Prostate gland (tissue), 2 donors: ENCODE data around the gene NMRAL1. TPM values are rescaled to one million over a fixed set of nuclear protein-coding genes. Genes with fewer than 3 reads are reported as not detected.

Experiments
- DNase-seq: peaks from one replicate; pipeline ENCODE4 v3.0.0-alpha.2; 2019; ENCODE audit warnings: low spot score
- H3K27ac ChIP-seq, 2 donors: fragments of 200-600 bp; sonication (generic); 2 replicates each; pipeline ENCODE4 v1.5.1; 2017 to 2019
- H3K27me3 ChIP-seq: fragments of 200-600 bp; sonication (generic); replicated peaks from 2 replicates; pipeline ENCODE4 v1.5.1; 2019; ENCODE audit not compliant: insufficient read depth
- H3K36me3 ChIP-seq, 2 donors: fragments of 200-600 bp; sonication (generic); 1 replicate in 1 of 2; 2 replicates in 1 of 2; pipeline versions ENCODE4 v1.5.1 to v1.8.1; 2017 to 2019
- H3K4me1 ChIP-seq: fragments of 200-600 bp; sonication (generic); replicated peaks from 2 replicates; pipeline ENCODE4 v1.5.1; 2019
- H3K4me3 ChIP-seq, 2 donors: fragments of 200-600 bp; sonication (generic); 2 replicates each; pipeline ENCODE4 v1.5.1; 2017 to 2019
- H3K9me3 ChIP-seq: fragments of 200-600 bp; sonication (generic); 2 replicates; pipeline ENCODE4 v1.5.1; 2017
- POLR2A ChIP-seq: fragments of 450-650 bp; IDR thresholded peaks from one replicate; pipeline ENCODE4 v1.6.1; 2016; ENCODE audit warnings: antibody characterized with exemption, mild to moderate bottlenecking
- POLR2AphosphoS5 ChIP-seq: sonication (generic); formaldehyde crosslinking; IDR thresholded peaks from one replicate; pipeline ENCODE4 v1.6.1; 2017; ENCODE audit warnings: antibody characterized with exemption
- WGBS: methylation state at CpG from one replicate; pipeline ENCODE4 v1.1.5; 2018; 5-methylcytosine and 5-hydroxymethylcytosine counted together
- intact Hi-C: fragments of 100-400 bp; cut with DNase I; formaldehyde crosslinking; loops from one replicate; pipeline ENCODE4 v1.14.2; 2022
- total RNA-seq, 2 donors: library from RNA; depleted of rRNA; stranded (reverse); fragments of >200 nt; gene quantifications; one replicate each; pipeline ENCODE4 v1.1.0, GENCODE V29; 2016
- TF ChIP-seq, protein P1 (sequence below), 4 experiments: fragments of 200-600 bp in 2 of 4; fragments of 450-650 bp in 2 of 4; sonication (generic) in 2 of 4; IDR thresholded peaks; 1 replicate in 3 of 4; 2 replicates in 1 of 4; pipeline ENCODE4 v1.5.1; 2016 to 2019; ENCODE audit warnings: antibody characterized with exemption in 4 of 4, mild to moderate bottlenecking in 2 of 4, moderate library complexity in 2 of 4

The NMRAL1 gene
- total RNA-seq, 2 donors from 2014 or later = 40.8 to 90.9 TPM

DNA sequence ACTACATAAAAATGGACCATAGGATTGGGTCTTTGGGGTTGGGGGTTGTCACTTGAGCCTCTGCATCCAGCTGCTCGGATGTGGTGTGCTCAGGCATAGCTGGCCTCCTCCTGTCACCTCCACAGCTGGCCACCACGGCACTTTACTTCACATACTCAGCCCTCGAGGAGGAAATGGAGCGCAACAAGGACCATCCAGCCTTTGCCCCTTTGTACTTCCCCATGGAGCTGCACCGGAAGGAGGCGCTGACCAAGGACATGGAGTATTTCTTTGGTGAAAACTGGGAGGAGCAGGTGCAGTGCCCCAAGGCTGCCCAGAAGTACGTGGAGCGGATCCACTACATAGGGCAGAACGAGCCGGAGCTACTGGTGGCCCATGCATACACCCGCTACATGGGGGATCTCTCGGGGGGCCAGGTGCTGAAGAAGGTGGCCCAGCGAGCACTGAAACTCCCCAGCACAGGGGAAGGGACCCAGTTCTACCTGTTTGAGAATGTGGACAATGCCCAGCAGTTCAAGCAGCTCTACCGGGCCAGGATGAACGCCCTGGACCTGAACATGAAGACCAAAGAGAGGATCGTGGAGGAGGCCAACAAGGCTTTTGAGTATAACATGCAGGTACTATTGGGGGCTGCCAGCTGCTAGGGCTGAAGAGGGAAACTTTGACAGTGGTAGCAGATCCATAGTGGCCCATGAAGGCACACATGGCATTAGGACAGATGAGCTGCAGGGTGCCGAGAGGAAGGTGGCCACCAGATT, 33.3 kb upstream of the NMRAL1 start:
- TF ChIP-seq, protein P1, sequence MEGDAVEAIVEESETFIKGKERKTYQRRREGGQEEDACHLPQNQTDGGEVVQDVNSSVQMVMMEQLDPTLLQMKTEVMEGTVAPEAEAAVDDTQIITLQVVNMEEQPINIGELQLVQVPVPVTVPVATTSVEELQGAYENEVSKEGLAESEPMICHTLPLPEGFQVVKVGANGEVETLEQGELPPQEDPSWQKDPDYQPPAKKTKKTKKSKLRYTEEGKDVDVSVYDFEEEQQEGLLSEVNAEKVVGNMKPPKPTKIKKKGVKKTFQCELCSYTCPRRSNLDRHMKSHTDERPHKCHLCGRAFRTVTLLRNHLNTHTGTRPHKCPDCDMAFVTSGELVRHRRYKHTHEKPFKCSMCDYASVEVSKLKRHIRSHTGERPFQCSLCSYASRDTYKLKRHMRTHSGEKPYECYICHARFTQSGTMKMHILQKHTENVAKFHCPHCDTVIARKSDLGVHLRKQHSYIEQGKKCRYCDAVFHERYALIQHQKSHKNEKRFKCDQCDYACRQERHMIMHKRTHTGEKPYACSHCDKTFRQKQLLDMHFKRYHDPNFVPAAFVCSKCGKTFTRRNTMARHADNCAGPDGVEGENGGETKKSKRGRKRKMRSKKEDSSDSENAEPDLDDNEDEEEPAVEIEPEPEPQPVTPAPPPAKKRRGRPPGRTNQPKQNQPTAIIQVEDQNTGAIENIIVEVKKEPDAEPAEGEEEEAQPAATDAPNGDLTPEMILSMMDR (IDR thresholded peaks at IDR 0.05) = no peak
- TF ChIP-seq POLR2AphosphoS5 = no peak
- TF ChIP-seq POLR2A = no peak
- no peak overlapping the region for H3K4me3 ChIP-seq
- 94% methylated on average over 17 of the region's 17 CpGs for WGBS
- no peaks in the 10 kb centered on the region for H3K4me1 ChIP-seq
- intact Hi-C loops = loop anchor here (2.0 to 10.0 kb wide), 3 partner anchors 41 to 447 kb away; partner anchors contain the start of gene SEC14L5
- no peaks in the 10 kb centered on the region for H3K9me3 ChIP-seq
- H3K36me3 ChIP-seq = no peaks in the 10 kb centered on the region
- no peaks in the 10 kb centered on the region for H3K27me3 ChIP-seq
- H3K27ac ChIP-seq = no peak overlapping the region
- no peak for DNase-seq

DNA sequence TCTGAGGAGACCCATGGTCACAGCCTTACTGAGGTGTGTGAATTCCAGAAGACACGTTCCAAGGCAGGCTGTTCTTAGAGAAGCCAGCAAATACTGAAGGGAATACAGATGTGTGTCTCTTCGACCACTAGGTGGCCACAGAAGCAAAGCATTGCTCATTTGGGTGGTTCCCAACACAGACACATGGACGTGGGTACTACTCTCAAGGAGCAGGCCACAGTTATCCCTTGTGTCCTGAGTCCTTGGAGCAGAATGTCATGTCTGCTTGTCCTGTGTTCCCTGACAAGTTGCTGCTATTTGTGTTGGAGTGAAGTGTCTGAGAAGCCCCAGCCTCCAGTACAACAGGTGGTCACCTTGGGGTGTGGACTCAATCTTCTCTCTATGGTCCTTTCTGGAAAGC, 32.0 kb upstream of the NMRAL1 start:
- Histone ChIP-seq H3K4me3 (no peak overlapping the region), H3K27me3 (no peaks in the 10 kb centered on the region), H3K36me3 (no peaks in the 10 kb centered on the region), H3K4me1 (peaks cover 2% of the 10 kb centered on the region), H3K27ac (no peak overlapping the region), H3K9me3 (no peaks in the 10 kb centered on the region)
- intact Hi-C loops = loop anchor here (2.0 to 10.0 kb wide), 3 partner anchors 42 to 448 kb away; partner anchors contain the start of gene SEC14L5
- WGBS = 3% methylated on average over 3 of the region's 3 CpGs
- DNase-seq = peak; percentile 71
- TF ChIP-seq, protein P1 (IDR thresholded peaks at IDR 0.05) = peak; percentile 53 to 88 (median 82)
- TF ChIP-seq POLR2A = no peak
- TF ChIP-seq POLR2AphosphoS5 = peak; percentile 62

- Histone ChIP-seq H3K4me1 (peaks cover 7% of the 10 kb centered on the region), H3K9me3 (no peaks in the 10 kb centered on the region), H3K27me3 (no peaks in the 10 kb centered on the region), H3K36me3 (no peaks in the 10 kb centered on the region), H3K27ac (no peak overlapping the region), H3K4me3 (no peak overlapping the region)
- intact Hi-C loops = loop anchor here (2.0 to 10.0 kb wide), 3 partner anchors 43 to 449 kb away; partner anchors contain the start of gene SEC14L5
- TF ChIP-seq, protein P1 (IDR thresholded peaks at IDR 0.05) = no peak
- TF ChIP-seq POLR2AphosphoS5 (no peak), POLR2A (no peak)
- no peak for DNase-seq
- 72% methylated on average over 13 of the region's 13 CpGs for WGBS
These were observed 31.1 kb upstream of the NMRAL1 start for GRCh38 chr16:4505356-4506147.

DNA sequence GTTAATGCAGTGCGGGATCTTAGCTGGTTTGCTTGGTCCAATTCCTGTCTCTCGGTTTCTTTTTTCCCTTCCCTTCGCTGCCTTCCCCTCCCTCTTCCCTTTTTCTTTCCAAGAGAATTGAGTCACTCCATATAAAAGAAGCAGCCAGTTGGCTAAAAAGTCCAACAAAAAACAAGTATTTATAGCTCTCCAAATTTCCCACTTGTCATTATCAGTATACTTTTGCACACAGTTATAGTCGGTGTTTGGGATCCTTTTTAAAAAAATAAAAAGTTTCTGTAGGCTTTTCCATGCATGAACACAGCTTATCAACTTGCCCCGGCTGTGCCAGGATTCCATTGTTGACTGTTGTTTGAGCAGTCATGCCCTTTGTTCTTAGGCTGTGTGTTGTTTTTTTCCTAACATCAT, 26.6 kb upstream of the NMRAL1 start:
- 13% methylated on average over 5 of the region's 5 CpGs for WGBS
- Histone ChIP-seq H3K9me3 (no peaks in the 10 kb centered on the region), H3K27ac (peak overlapping the region; percentile 61 to 63), H3K27me3 (no peaks in the 10 kb centered on the region), H3K4me3 (no peak overlapping the region), H3K36me3 (no peaks in the 10 kb centered on the region), H3K4me1 (peaks cover 10% of the 10 kb centered on the region)
- no peak for TF ChIP-seq POLR2A
- TF ChIP-seq POLR2AphosphoS5 = peak; percentile 36
- DNase-seq = no peak
- intact Hi-C loops = loop anchor here (10.0 kb wide), 1 partner anchor 454 kb away; the partner anchor contains the start of gene SEC14L5

GRCh38 chr16:4500272-4500671, 25.8 kb upstream of the NMRAL1 start:
- Histone ChIP-seq H3K4me3 (no peak overlapping the region), H3K4me1 (peaks cover 10% of the 10 kb centered on the region), H3K27ac (peak overlapping the region; percentile 61 to 63), H3K36me3 (no peaks in the 10 kb centered on the region), H3K9me3 (no peaks in the 10 kb centered on the region), H3K27me3 (no peaks in the 10 kb centered on the region)
- peak; percentile 35 for DNase-seq
- intact Hi-C loops = loop anchor here (10.0 kb wide), 1 partner anchor 455 kb away; the partner anchor contains the start of gene SEC14L5
- TF ChIP-seq POLR2AphosphoS5 (peak; percentile 46), POLR2A (no peak)
- 33% methylated on average over 3 of the region's 3 CpGs for WGBS
